ENCODE data around the gene FAM227A.
"Not testable (repeated sequence)": the region's sequence is repeated elsewhere in the genome, so short reads cannot be mapped to it uniquely, and the experiment has no call there.

FAM227A gene

DNA sequence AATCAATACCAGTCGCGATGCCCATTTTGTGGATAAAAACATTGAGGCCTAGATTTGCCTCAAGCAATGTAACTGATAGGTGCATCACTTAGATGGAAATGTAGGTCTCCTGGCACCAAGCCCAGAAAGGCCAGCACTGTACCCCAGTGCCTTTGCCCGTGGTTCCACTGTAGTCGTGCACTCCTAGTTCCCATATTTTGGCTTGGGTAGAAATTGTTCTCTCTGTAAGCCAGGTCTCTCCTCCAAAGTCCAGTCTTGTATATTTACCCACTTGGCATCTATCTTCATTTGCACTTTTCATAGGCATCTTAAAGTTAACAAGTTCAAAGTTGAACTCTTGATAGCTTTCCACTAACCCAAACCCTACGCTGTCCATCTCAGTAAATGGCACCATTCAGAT lies 44.6 kb downstream of the FAM227A start:
- Histone ChIP-seq H3K4me3 (no peak overlapping the region), H3K27ac (no peak overlapping the region)
- TF ChIP-seq, protein P1, sequence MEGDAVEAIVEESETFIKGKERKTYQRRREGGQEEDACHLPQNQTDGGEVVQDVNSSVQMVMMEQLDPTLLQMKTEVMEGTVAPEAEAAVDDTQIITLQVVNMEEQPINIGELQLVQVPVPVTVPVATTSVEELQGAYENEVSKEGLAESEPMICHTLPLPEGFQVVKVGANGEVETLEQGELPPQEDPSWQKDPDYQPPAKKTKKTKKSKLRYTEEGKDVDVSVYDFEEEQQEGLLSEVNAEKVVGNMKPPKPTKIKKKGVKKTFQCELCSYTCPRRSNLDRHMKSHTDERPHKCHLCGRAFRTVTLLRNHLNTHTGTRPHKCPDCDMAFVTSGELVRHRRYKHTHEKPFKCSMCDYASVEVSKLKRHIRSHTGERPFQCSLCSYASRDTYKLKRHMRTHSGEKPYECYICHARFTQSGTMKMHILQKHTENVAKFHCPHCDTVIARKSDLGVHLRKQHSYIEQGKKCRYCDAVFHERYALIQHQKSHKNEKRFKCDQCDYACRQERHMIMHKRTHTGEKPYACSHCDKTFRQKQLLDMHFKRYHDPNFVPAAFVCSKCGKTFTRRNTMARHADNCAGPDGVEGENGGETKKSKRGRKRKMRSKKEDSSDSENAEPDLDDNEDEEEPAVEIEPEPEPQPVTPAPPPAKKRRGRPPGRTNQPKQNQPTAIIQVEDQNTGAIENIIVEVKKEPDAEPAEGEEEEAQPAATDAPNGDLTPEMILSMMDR (IDR thresholded peaks at IDR 0.05), result no peak
- DNase-seq (ENCODE audit: low spot score), result no peak

DNA sequence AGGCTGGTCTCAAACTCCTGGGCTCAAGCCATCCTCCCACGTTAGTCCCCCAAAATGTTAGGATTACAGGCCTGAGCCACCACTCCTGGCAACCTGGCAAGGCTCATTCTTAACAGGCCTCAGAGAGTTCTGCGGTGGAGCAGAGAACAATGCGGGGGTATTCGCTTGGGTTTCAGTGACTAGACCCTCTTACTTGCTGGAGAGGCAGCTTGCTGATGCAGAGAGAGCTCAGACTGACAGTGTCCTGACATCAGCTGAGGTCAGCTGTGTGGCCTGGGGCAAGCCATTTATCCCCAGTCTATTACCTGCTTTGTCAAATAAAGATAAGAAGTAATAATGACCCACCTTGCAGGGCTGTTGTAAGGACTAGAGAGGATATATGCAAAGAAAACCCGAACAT lies 46.0 kb downstream of the FAM227A start:
- TF ChIP-seq, protein P1 (IDR thresholded peaks at IDR 0.05), result no peak
- Histone ChIP-seq H3K4me3 (no peak overlapping the region), H3K27ac (no peak overlapping the region)
- DNase-seq (ENCODE audit: low spot score), result no peak

DNA sequence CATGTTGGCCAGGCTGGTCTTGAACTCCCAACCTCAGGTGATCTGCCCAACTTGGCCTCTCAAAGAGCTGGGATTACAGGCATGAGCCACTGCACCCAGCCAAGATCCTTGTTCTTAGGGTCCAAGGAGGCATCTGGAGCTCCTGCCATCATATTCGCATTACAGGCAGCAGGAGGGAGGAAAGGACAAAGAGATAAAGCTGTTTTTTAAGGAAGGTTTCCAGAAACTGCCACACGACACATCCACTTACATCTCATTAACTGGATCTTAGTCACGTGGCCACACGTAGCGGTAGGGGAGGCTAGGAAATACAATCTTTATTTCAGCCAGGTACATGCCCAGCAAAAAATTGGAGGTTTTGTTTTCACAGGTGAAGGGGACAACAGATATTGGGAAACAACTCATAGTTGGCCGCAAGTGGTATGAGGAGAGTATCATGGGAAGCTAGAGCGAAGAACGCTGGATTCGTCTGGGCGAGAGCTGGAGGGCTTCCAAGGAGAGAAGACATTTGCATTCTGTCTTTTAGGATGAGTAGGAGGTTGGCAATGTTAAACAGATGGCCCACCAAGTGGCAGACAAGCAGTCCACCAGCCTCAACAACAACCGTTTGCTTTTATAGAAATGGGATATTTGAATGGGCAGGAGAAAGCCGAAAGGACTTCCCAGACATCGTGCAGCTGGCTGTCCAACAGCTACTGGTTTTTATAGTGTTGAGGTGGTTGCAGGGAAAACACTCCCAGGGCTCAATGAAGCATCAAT lies 47.0 kb downstream of the FAM227A start:
- no peak for DNase-seq (ENCODE audit: low spot score)
- no peak overlapping the region for H3K27ac ChIP-seq
- no peak overlapping the region for H3K4me3 ChIP-seq
- TF ChIP-seq, protein P1 (IDR thresholded peaks at IDR 0.05), result no peak

DNA sequence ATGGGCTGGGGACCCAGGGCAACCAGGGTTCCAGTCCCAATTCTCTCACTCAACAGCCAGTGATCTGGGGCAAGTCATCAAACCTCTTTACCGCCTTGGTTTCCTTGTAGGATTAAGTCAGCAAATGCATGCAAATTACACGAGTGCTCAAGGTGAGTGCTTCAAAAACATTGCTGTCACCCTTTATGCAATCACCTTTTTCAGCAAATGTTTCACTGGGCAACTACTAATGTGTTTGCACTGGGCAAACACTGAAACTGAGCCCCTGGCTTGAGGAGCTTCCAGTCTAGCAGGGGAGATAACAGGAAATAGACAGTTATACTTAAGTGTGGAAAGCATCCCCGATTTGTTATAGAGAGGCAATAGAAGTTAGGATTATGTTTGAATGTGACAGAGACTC lies 48.5 kb downstream of the FAM227A start:
- TF ChIP-seq, protein P1 (IDR thresholded peaks at IDR 0.05), result no peak
- Histone ChIP-seq H3K4me3 (no peak overlapping the region), H3K27ac (no peak overlapping the region)
- no peak for DNase-seq (ENCODE audit: low spot score)

DNA sequence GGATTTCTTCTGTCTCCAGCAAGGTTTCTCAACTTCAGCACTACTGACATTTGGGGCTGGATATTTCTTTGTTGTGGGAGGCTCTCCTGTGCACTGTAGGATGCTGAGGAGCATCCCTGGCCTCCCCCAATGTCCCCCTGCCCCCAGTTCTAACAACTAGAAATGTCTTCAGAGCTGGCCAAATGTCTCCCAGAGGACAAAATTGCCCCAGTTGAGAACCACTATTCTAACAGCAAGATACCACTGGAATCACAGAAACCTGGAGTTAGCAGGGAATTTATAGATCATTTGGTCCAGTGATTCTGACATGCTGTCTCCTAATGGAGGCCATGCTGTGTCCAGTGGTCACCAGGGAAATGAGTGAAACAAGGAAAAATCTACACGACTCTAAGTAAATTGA lies 54.0 kb downstream of the FAM227A start:
- no peak overlapping the region for H3K4me3 ChIP-seq
- no peak for DNase-seq (ENCODE audit: low spot score)
- TF ChIP-seq, protein P1 (IDR thresholded peaks at IDR 0.05), result no peak
- no peak overlapping the region for H3K27ac ChIP-seq

DNA sequence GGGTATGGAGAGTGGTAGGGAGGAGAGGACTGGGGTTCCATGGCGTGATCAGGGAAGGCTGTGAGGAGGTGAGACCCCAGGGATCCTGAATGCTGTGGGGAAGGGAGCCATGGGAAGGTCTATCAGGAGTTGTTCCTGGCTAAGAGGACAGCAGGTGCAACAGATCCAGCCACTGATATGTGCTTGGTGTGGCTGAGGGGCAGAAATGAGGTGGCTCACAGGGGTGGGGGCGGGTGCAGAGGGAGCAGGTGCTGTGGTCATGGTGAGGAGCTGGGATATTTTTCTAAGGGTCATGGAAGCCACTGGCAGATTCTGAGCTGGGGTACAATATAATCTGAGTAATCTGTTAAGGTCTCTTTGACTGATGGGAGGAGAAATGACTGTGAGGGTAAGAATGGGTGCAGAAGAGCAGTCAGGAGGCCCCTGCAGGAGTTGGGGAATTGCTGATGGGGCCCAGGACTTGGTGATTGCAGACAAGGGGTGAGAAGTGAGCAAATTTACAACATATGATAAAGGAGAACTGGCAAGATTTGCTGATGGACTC lies 54.9 kb downstream of the FAM227A start:
- Histone ChIP-seq H3K4me3 (no peak overlapping the region), H3K27ac (no peak overlapping the region)
- TF ChIP-seq, protein P1 (IDR thresholded peaks at IDR 0.05), result no peak
- DNase-seq (ENCODE audit: low spot score), result no peak

DNA sequence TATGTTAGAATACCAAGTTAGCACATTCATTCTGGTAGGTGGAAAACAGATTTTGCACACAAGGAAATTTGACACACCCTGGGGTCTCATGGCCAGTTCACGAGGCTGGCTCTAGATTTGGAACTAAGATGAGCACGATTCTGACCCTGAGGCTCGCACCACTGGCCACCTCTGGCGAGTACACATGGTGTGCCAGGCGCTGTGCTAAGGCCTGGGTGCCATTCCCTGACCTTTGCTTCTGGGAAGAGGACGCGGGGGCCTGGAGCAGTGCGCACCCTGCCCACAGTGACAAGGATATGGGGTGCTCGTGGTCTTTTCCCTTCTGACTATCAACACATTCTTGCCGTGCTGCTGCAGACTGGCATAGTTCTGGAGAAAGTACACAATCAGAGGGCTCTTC lies 56.7 kb downstream of the FAM227A start:
- Histone ChIP-seq H3K27ac (no peak overlapping the region), H3K4me3 (no peak overlapping the region)
- TF ChIP-seq, protein P1 (IDR thresholded peaks at IDR 0.05), result no peak
- no peak for DNase-seq (ENCODE audit: low spot score)

DNA sequence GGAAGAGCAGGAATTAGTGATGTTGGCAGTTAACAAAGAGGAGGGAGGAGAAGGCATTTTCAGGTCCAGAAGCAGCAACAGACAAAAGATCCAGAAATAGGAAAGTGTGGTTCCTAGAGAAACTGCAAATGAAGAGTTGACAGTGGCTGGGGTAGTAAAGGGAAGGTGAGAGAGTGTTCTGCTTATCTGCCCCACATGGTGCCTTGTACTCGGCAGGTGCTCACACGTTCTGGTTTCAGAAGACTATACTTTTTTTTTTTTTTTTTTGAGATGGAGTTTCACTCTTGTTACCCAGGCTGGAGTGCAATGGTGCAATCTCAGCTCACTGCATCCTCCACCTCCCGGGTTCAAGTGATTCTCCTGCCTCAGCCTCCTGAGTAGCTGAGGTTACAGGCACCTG lies 73.3 kb downstream of the FAM227A start:
- not testable (repeated sequence) for H3K27ac ChIP-seq; DNase-seq (ENCODE audit: low spot score); H3K4me3 ChIP-seq

Data from coronary artery (tissue), 2 donors.